HG03045 (cell line): ENCODE measurements around the gene BMP7.
"Not testable (repeated sequence)": the region's sequence is repeated elsewhere in the genome, so short reads cannot be mapped to it uniquely, and the experiment has no call there.

Source experiments
- ATAC-seq: cut with Tn5 transposase; IDR thresholded peaks from one replicate; pipeline ENCODE4 v1.9.1; 2021; ENCODE audit warnings: mild to moderate bottlenecking, moderate library complexity; ENCODE audit not compliant: unreplicated experiment

Gene BMP7

DNA sequence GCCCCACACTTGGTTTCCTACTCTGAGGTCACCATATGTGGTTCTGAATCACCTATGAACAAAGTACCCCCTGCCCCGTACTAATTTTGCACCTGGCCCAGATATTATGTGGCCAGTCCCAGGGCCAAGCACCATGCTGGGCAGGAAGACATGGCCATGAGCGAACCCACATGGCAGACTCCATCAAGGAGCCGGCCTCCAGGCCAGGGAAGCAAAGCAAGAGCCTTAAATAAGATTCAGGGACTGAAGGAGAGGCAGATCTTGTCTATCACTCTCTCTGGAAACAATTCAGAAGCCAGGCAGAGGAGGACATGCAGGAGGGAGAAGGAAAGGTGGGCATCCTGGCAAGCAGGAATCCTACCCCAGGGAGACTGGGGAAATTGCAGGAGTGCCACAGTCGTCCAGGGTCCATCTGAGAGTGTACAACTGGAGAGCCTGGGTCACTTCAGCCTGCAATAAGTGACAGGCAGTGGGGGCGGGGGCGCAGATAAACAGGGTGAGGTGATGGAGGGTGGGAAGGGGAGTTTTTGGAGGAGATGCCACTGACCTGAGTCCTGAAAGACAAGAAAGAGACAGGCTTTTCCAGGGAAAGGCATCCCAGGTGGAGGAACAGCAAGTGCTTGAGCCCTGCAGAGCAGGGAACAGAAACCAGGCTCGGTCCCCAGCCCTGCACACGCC, 2.1 kb upstream of the BMP7 start:
- ATAC-seq: no peak

DNA sequence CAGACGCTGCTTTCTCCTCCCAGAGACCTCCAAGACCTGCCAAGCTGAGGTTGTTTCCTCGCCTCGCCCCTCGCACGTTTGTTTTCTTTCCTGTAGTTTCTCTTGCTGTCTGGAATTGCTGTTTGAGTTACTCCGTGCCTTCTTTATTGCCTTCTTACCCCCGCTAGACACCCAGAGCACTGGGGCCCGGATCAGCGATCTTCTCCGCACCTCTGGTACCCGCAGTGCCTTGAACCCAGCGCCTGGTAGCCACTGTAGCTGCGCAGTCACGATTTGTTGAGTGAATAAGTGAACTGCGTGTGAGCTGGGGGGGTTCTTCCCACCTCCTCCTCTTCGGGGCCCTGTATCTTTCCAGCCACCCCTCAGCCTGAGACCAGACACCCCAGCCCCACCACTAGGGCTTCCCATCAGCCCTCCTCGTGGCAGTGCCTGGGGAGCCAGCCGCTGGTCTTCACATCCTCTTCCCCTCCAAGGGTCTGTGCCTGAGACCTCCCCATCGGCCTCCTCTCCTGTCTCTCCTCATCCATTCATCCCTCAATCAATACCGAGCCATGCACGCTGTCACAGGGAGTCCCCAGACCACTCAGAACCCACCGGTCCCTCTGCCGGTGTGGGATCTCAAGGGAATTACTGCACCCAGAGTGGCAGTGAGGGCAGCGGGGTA, 849 bp upstream of the BMP7 start:
- no peak for ATAC-seq

DNA sequence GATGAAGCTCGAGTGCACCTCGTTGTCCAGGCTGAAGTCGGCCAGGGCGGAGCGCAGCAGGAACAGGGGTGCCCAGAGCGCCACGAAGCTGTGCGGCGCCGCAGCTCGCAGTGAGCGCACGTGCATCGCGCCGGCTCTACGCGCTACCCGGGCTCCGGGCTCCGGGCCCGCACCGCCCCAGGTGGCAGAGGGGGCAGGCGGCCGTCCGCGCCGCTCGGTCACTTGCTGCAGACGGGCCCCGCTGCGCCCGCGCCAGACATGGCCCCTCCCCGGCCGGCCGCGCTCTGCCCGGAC, 497 bp downstream of the BMP7 start:
- ATAC-seq: no peak

DNA sequence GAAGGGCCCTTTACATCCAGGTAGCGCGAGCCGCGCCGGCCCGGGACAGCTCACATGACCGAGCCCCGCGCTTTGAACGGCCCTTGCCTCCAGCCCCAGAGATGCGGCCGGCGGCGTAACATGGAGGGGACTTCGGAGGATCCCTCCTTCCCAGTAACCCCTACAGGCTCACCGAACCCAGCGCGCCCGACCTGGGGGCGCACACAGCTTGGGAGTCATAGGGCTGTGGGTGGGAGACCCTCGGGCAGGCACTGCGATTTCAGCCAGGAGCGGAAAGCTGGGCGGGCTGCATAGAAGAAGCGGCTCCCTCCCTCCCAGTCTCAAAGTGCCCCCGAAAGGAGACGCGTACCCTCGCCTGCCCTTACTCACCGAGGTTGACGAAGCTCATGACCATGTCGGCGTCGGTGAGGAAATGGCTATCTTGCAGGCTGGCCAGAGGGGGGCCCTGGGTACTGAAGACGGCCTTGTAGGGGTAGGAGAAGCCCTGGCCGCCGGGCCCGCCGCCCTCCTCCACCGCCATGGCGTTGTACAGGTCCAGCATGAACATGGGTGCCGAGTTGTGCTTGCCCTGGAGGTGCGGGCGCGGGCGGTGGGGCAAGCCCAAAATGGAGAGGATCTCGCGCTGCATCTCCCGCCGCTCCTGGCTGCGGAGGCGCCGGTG, 975 bp downstream of the BMP7 start:
- no peak for ATAC-seq

DNA sequence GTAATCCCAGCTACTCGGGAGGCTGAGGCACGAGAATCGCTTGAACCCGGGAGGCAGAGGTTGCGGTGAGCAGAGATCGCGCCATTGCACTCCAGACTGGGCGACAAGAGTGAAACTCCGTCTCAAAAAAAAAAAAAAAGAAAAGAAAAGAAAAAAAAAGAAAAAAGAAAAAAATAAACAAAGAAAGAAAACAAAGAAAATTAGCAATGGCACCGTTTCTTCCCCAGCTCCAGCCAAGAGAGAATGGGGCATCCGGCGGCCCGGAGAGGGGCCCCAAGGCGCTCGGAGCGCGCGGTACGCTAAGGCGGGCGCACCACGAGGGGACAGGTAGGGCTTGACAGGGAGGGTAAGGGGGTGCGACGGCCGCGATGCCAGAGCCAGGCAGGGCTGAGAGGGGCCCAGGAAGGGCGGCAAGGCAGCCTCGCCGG, 1.5 kb downstream of the BMP7 start:
- not testable (repeated sequence) for ATAC-seq

DNA sequence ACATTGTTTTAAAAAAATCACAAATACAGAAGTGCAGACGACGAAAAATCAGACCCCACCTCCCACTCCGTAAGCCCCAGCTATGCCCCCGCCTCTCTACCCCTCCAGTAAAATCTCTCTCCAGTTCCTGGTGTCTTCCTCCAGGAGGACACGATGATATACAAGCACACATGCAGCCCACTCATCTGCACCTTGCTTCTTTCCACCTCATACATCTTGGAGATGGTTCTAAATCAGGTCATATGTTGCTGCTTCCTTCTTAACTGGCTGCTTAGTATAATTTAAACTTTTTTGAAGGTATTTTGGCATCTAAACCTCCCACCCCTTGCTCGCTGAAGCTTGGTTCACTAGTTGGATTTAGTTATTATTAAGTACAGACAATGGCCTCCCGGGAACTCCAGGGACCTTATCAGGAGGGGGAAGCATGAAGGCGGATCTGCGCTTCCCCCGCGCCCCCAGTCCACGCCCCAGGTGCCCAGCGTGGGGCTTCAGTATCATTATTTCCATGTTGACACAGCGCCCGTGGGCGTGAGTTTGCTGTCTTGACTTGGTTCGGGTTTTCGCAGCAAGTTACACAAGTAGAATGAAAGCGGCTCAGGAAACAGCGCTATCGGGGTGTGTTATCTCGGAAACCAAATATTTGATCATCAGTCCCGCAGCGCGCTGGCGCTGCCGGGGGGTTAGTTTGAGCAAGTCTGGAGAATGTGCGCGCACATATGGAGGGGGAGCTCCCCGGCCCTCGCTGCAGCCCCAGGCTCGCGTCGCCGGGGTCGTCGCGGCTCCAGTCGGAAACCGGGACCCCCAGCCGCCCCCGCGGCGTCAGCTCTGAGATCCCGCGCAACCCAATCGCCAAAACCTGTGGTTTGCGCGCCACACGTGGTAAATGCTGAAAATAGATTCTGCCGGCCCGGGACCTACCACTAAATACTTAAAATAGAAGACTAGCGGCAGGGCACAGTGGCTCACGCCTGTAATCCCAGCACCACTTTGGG, 2.3 kb downstream of the BMP7 start:
- no peak for ATAC-seq

DNA sequence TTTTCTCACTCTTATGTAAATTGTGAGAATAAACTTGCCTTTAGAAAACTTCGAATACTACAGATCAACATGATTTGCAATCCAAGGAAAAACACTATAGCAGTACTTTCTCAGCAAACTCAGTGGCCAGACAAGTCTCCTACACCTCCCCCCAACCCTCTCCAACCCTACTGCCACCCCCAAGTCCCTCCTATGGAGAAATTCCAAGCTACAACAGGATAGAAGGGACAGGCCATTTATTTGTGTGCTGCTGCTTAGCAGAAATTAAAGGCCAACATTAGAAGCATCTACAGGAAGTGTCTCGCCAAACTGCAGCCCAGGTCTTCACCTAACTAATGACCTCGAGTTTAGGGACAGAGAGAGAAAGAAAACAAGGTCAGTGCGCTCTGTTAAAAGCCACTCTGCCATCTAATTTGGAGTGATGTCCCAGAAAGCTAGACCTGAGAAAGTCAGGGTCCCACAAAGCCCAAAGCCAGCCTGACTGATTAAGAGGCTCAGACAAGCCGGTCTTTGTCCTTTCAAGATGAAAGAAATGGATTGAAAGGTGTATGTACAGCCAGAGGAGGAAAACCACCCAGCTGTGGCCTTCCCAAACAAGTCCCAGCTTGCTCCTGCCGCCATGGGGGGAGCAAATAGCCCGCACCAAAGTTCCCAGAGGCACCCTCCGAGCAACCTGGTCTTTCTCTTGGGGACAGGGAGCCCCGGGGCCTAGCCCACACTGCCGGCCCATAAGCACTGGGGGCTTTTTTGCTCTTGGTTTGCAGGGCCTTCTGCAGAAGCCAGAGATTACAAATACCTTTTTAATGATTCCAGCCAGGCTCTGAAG, 3.4 kb downstream of the BMP7 start:
- ATAC-seq: no peak

DNA sequence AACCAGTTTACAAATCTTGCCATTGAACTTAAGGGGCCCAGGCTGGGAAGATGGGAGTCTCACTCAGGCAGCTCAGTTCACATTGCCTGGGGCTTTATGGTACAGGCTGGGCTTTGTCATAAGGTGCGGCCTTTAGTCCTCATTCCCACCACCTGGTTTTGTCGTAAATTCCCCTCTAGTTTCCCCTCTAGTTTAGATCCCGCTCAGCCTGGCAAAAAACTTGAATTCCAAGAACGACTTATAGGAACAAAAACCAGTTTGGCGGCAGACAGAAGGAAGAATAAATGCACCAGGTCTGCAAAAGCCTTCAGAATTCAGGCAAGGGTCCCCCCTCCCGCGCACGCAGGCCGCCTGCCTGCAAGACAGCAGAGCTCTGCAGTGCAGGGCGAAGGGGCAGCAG, 4.1 kb downstream of the BMP7 start:
- no peak for ATAC-seq

DNA sequence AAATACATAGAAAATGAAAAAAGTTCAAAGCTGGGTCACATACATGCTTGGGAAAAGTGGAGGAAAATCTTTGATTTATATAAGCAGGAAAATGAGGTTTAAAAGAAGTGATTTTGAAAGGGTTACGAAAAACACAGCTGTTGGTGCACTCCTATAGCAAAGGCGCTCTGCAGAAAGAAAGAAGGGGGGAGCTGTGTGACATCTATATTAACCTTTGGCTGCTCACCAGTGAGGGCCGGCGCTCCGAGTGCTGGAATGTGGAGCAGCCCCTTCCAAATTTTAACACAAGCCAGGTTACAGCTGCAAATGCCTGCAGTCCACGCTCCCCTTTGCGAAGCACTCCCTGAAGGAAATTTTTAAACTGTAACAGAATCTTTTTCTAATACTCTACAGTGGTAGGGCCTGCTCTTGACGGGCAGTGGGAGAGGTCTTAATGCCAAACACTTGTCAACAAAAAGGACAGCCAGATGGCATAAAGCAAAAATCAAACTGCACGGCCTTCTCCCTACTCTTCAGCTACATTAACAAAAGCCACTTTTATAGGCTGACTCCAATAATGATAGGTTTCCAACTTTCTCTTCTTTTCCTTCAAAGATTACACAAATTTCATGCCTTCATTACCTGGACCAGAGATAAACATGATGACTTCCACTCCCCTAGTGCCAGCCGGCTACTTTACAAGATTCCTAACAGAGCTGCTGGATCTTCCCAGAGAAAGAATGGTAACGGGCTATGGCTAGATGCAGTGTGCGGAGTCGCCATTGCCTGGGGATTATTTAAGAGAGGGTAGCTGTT, 4.8 kb downstream of the BMP7 start:
- ATAC-seq: no peak

DNA sequence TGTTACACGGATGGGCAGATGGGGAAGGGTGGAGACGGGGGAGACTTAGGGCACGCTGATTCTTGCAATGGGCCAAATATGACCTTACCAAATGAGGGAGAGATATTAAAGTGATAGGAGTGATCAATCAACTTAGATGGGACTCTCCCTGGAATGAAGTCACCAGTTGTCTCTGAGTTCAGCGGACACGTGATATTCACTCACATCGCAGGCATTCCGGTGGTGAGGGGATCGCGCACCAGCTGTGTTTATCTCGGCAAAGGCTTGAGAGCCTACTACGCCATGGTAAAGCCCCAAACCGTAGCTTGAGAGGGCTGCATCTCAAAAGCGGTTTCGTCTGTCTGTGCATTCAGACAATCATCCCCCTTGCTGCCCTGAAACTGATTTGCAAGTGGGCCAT, 5.5 kb downstream of the BMP7 start:
- no peak for ATAC-seq

DNA sequence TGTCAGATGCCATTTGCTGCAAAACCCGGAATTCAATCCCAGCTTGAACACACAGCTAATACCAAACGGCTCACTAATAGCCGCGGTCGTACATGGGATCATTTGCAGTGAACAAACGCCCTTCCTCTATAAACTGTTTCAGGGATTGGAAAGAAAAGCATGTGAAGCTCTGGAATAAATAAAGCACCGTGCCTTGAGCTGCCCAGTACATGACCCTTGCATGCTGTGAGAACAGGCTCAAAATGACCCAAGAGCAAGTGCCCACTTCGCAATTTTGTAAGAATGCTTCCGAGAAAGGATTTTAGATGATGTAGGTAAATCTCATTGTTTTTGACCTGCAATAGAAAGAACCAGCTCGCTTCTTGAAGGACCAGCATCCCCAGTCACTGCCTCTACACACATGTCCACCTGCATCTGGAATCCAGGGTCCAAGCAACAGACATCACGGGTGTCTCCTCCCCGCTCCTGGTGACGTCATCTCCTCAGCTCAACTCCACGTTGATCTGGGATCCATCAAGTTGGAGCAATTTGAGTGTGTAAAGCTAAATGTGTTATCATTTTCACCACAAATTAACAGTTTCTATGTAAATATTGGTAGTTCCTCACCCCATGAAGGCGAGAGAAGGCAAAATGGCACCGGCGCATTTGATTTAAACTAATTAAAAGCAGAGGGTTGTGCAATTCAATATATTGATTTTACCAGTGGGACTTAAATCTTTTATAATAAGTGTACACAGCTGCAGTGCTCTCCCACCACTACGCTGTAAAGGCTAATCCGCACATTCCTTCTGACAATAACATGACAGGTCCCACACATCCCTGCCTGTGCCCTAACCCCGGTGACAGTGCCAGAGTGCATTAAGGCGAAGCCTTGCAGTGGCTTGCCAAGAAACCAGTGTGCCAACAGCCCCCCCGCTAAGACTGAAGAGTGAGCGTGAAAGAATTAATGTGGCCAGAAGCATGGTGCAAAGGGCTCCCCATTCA, 6.2 kb downstream of the BMP7 start:
- no peak for ATAC-seq

DNA sequence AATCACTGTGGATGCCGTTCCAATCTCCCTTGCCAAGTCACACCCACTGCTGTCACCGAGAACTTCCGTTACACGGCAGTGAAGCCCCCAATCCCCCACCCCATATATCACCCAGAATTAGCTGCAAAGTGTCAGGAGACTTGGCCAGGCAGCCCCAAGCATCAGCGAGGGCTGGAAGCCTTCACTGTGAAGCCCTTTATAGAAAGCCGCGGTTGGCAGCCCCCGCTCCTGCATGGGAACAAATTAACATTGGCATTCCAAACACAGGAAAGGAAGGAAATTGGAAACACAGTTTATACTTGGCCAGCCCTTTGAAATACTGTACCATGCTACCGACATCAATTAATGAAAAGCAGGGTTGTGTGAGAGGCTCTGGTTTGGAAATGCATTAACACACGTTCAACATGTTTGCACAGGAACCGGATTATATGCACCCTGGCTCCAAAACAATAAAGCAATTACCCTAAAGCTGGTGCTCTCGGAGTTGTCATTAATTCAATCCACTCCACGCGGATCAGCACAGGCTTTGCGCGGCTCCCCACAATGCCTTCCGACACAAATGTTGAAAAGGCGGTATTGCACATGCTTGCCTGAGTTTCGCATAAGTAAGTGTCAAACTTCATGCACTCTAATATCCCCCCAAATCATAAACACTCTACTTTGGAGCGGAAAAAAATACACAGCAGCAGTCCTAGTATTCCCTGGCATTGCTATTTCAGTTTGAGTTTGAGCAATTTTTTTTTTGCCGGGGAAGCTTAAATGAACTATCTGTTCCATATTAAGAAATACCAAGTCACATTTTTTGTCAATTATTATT, 7.1 kb downstream of the BMP7 start:
- ATAC-seq: no peak

DNA sequence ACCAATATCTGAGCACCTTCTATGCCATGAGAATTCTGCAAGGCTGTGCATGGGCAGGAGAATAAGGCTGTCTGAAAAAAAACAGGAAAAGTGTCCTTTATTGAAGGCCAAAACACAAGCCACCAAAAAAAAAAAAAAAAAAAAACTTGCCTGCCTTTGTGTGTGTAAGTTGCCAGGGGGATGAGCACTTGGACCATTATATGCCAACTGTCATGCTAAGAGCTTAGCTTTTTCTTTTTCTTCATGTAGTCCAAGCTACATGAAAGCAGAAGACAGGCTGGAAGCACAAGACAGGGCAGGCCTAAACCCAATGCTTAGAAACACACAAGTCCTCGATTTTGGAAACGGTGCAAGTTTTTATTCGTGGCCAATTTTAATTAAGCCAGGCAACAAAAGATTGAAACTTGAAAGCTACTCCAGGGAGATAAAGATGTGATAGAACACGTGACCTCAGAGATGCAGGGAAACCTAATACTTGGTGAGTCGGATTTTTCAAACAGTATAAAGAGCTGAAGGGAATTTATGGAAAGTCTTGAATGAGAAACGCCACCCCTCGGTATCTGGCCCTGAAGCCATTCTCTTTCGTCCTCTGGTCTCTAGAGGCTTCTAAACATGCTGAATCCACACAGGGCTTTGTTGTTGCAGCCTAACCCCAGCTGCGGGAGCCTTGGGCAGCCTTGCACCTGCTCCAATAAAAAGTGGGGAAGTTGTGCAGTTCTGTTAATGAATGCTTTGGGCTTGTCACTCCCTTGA, 8.6 kb downstream of the BMP7 start:
- ATAC-seq: no peak

DNA sequence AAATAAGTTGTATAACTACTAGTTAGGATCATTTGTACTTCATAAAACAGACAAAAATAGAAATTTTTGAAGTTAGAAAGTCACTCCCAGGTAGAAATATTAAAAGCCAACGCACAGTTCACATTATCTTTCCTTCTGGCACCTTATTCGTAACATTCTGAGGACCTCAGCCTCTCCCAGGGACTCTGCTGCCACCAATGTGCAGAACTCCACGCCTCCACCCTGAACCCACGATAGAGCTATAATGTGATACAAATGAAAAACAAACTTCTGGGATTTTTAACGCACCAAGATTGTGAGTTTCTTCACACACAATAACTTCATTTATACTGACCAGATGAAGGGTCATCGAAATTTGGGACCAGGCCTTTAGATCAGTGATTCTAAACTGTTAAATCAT, 9.5 kb downstream of the BMP7 start:
- no peak for ATAC-seq

DNA sequence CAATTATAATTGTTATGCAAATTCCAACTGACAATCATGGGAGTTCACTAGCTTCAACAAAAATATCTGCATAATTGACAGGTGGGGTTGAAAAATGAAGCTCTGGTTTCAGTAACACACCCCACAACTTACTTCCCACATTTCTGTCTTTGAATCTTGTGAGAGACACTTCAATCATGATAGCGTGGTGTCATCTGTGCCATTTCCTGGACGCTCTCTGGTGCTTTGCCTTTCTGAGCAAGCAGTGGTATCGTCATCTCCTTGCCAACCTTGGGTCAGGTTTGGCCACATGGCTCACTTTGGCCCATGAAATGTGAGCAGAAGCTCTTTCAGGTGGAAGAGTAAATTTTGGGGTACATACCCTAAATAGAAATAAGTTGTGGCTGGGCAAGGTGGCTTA, 10.2 kb downstream of the BMP7 start:
- no peak for ATAC-seq

DNA sequence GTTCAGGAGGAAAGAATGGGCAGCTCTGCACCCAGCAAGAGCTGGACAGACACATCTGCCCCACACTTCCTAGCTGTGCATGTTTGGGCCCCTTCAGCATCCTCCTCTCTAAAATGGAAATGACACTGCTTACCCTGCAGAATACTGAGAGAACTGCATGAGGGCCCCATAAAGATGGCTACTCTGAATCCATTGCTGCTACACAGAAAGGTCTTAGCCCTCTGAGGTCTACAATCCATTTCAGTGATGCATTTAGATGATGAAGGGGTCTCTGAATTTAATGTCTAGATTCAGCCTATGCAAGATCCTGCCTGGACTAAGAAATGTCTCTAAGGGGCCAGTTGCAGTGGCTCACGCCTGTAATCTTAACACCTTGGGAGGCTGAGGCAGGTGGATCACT, 11.3 kb downstream of the BMP7 start:
- ATAC-seq: no peak

DNA sequence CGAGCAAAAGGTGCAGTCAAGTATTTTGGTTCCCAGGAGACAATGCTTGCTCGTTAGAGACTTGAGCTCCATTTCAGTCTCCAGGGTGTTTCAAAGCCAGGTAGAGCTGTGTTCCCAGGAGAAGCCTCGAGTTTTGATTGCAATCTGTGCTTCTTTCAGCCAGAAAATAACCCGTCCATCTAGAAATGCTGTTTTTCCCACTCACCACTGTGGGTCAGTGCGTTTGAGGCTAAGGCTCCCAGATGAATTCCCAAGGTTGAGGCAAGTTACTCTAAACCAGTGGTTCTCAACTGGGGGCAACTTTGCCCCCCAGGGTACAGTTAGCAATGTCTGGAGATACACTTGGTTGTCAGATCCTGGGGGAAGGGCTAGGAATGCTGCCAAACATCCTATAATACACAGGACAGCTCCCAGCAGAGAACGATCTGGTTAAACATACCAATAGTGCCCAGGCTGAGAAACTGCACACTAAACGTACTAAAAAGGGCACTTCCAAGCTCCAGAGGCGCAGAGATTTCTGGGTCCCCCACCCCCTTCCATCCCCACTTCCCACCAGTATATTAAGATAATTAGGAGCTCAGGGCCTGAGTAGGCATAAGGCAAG, 13.8 kb downstream of the BMP7 start:
- no peak for ATAC-seq
